ENCODE measurements around the gene MAP3K13. TPM values are rescaled to one million over a fixed set of nuclear protein-coding genes. Genes with fewer than 3 reads are reported as not detected.
A peak's percentile ranks its signal among the peaks of the same experiment; 100 is the strongest.

Gene MAP3K13
- total and polyA plus RNA-seq, 8 donors = 17.2 to 43.1 (median 23.3) TPM

DNA sequence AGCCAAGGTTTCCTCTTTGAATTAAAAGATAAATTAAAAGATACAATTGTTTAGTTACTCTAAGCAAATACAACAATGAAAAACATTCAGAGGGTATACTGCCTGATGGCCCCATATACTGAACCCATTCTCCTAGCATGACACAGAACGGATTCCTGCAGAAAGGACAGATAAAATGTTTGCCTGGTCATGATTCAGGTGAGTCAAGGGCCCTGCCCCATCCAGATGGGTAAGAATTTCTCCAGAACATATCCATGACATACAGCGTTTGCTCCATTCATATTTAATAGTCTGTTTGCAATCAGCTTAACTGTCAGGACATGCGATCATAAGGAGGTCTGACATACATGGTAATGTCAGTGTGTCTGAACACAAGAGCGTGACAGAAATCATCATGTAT is 127.3 kb downstream of the MAP3K13 start:
- Histone ChIP-seq H3K27ac (no peak overlapping the region), H3K9me3 (no peaks in the 10 kb centered on the region), H3K36me3 (peaks cover 0 to 19% (median 6%) of the 10 kb centered on the region in 3 donors), H3K4me1 (peaks cover 0 to 4% (median 0%) of the 10 kb centered on the region in 3 donors), H3K4me3 (no peak overlapping the region), H3K27me3 (no peaks in the 10 kb centered on the region)
- DNase-seq (no peak), ATAC-seq (no peak), FAIRE-seq (no peak)
- intact Hi-C loops (cut with DNase I) = no loop called here
- TF ChIP-seq CTCF (IDR thresholded peaks at IDR 0.05) = no peak
- WGBS, 2 donors = 86 to 90% methylated on average over 4 of the region's 4 CpGs

DNA sequence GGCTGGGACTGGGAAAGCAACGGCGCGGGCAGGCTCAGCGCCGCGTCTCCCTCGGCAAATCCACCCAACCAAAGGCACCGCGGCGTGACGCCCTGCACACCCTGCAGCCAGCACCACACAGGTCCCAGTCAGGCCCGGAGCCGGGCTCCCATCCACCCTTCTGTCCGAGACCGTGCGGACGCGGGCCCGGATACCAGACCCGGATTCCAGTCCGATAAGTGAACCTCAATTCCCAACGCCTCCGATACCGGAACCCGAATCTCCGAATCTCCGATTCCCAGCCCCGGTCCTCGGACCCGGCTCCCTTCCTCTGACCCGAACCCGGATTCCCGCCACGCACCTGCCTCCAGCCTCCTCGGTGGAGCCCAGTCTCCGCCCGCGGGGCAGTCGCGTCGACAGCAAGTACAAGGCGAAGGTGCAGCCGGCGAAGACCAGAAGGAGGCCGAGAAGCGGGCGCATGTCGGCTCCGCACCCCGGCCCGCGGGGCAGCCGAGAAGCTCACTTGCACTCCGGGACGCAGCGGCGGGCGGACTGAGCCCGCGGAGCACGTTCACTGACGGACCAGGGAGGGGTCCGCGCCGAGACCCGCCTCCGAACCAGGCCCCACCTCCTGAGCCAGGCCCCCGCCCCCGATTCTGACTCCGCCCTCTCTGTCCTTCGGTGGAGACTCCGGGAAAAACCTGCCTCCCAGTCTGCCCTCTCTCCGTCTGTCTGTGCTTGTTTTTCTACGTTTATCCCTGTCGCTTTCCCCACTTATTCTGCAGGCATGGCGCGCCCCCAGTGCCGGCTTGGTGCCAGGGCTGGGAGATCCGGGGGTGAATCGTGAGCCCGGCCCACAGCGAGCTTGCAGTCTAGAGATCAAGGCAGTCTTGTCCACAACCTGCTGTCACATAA is 135.8 kb downstream of the MAP3K13 start, which contains the start of gene TMEM41A:
Gene TMEM41A, minus strand, starts transcription at position 533 of the 894 bp plus-strand sequence. Its CDS starts 74 bp downstream, at position 459.
- peak within 1 kb of the TSS; percentile 77 to 100 (median 83) for H3K4me3 ChIP-seq
- WGBS, 2 donors = 0% methylated on average over 70 to 82 of the region's 82 CpGs
- intact Hi-C loops (cut with DNase I) = no loop called here
- ATAC-seq = peak; percentile 97 to 99 (median 98)
- DNase-seq = peak; percentile 93 to 98 (median 96)
- peaks cover 6 to 9% (median 7%) of the 10 kb centered on the region in 3 donors for H3K4me1 ChIP-seq
- FAIRE-seq = no peak
- peaks cover 0 to 14% (median 7%) of the 10 kb centered on the region in 3 donors for H3K36me3 ChIP-seq
- no peaks in the 10 kb centered on the region for H3K9me3 ChIP-seq
- H3K27me3 ChIP-seq = no peaks in the 10 kb centered on the region
- H3K27ac ChIP-seq = peak within 1 kb of the TSS; percentile 79 to 90 (median 82)
- TF ChIP-seq CTCF (IDR thresholded peaks at IDR 0.05) = no peak

DNA sequence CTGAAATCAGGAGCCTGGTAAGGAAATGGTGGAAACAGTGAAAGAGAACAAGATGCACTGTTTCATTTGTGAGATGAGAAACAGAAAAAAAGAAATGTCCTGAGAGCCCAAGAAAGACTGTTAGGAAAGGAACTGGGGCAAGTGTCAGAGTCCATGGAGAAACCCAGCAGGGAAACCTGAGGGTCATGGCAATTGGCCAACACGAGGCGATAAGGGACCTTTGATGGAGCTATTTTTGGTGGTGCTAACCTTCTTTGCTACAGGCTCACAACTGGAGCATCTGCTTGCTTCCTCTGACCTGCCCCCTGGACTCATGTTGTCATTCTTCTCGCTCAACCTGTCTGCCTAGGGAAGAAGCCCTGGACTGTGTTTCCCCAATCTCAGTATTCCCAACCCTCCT is 140.1 kb downstream of the MAP3K13 start:
- DNase-seq (peak in 1 of 6 donors; percentile 54), ATAC-seq (no peak), FAIRE-seq (no peak)
- H3K4me3 ChIP-seq = no peak overlapping the region
- intact Hi-C loops (cut with DNase I) = no loop called here
- no peaks in the 10 kb centered on the region for H3K36me3 ChIP-seq
- no peak for TF ChIP-seq CTCF (IDR thresholded peaks at IDR 0.05)
- H3K4me1 ChIP-seq = no peaks in the 10 kb centered on the region
- H3K9me3 ChIP-seq = no peaks in the 10 kb centered on the region
- no peaks in the 10 kb centered on the region for H3K27me3 ChIP-seq
- WGBS, 2 donors = 29 to 41% methylated on average over 3 of the region's 3 CpGs
- H3K27ac ChIP-seq = no peak overlapping the region

DNA sequence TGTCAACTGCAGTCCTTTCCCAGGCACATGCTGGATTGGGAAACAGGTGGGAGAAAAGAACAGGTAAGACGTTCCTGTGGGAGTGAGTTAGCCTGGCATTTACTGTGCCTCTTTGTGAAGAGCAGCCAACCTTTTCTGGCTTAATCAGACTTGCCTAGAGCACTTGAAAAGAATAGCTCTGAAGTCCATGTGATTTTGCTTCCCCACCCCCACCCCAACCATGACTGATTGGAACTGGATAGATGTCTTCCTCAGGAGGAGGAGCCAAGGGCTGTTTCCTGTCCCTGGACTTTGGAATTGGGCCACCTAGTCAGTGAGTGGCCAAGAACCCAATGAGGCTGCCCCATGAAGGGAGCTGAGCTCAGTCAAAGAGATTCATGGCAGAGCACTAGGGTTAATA is 140.6 kb downstream of the MAP3K13 start:
- no peaks in the 10 kb centered on the region for H3K36me3 ChIP-seq
- no peaks in the 10 kb centered on the region for H3K27me3 ChIP-seq
- intact Hi-C loops (cut with DNase I) = no loop called here
- no peaks in the 10 kb centered on the region for H3K4me1 ChIP-seq
- H3K9me3 ChIP-seq = no peaks in the 10 kb centered on the region
- DNase-seq (no peak), ATAC-seq (no peak), FAIRE-seq (no peak)
- no peak overlapping the region for H3K4me3 ChIP-seq
- H3K27ac ChIP-seq = no peak overlapping the region
- TF ChIP-seq CTCF (IDR thresholded peaks at IDR 0.05) = no peak
- WGBS, 2 donors = 31 to 44% methylated on average over 1 of the region's 1 CpG

GRCh38 chr3:185504636-185505035 is 141.7 kb downstream of the MAP3K13 start:
- no peak overlapping the region for H3K27ac ChIP-seq
- H3K9me3 ChIP-seq = no peaks in the 10 kb centered on the region
- FAIRE-seq (no peak), DNase-seq (no peak), ATAC-seq (peak in 2 of 4 donors; percentile 33 to 41)
- intact Hi-C loops (cut with DNase I) = no loop called here
- whole genome bisulfite sequencing, 2 donors = 38 to 57% methylated on average over 3 of the region's 3 CpGs
- no peak overlapping the region for H3K4me3 ChIP-seq
- H3K36me3 ChIP-seq = no peaks in the 10 kb centered on the region
- H3K27me3 ChIP-seq = no peaks in the 10 kb centered on the region
- H3K4me1 ChIP-seq = no peaks in the 10 kb centered on the region
- TF ChIP-seq CTCF (IDR thresholded peaks at IDR 0.05) = no peak
